GM12878 (cell line): ENCODE data around the gene OR13C4. TPM values are rescaled to one million over a fixed set of nuclear protein-coding genes. Genes with fewer than 3 reads are reported as not detected.

Source experiments
- ATAC-seq: fragments of 200-7000 bp; cut with Tn5 transposase; 3 replicates; pipeline ENCODE4 v1.9.1; 2020; ENCODE audit warnings: mild to moderate bottlenecking, moderate library complexity
- BruUV-seq: library from RNA; stranded (reverse); fragments of 400-500 nt; replicated peaks from 2 replicates; lab custom pipeline; 2021; lab: Mats Ljungman, UMichigan
- CTCF ChIA-PET: fragments of 300-600 bp; sonication (Branson Sonifier 250); formaldehyde crosslinking; extraction: SDS; loops from one replicate; lab custom pipeline; 2021; ENCODE audit warnings: inconsistent platforms; lab: Yijun Ruan, JAX
- POLR2A ChIA-PET: fragments of 350-600 bp; formaldehyde crosslinking; extraction: SDS; loops from one replicate; lab custom pipeline; 2021; ENCODE audit warnings: inconsistent platforms; lab: Charles Lee
- RAD21 ChIA-PET: fragments of 300-600 bp; sonication (Branson Sonifier 250); formaldehyde crosslinking; loops from one replicate; lab custom pipeline; 2023; ENCODE audit warnings: antibody characterized with exemption; ENCODE audit not compliant: unreplicated experiment; lab: Charles Lee
- SMC1A ChIA-PET: fragments of 300-600 bp; sonication (Branson Sonifier 250); formaldehyde crosslinking; loops from one replicate; lab custom pipeline; 2023; ENCODE audit not compliant: unreplicated experiment, uncharacterized antibody; lab: Charles Lee
- DNase-seq: peaks from one replicate; pipeline ENCODE4 v3.0.0-alpha.2; 2011; ENCODE audit warnings: low read depth, low spot score
- FAIRE-seq: peaks from 3 replicates; lab custom pipeline; 2011; peaks lifted over from hg19 to GRCh38; lab: Jason Lieb, UNC
- H2AFZ ChIP-seq: 2 replicates; pipeline ENCODE4 v1.6.0; 2011; ENCODE audit warnings: low read depth, low read length, control low read depth; ENCODE audit not compliant: control insufficient read depth
- H3K27ac ChIP-seq: 2 replicates; pipeline ENCODE4 v1.5.1; 2011; ENCODE audit warnings: control low read depth; ENCODE audit not compliant: control insufficient read depth, insufficient read depth
- H3K27me3 ChIP-seq, 2 experiments: replicated peaks in 1 of 2; 2 replicates each; pipeline versions ENCODE4 v1.6.0 to v1.6.1; 2011; ENCODE audit warnings: low read length in 1 of 2; ENCODE audit not compliant: control insufficient read depth in 2 of 2, insufficient read depth in 2 of 2
- H3K36me3 ChIP-seq, 2 experiments: 2 replicates each; pipeline ENCODE4 v1.5.1; 2011; ENCODE audit warnings: low read length in 1 of 2; ENCODE audit not compliant: control insufficient read depth in 2 of 2, insufficient read depth in 2 of 2
- H3K4me1 ChIP-seq: 2 replicates; pipeline ENCODE4 v1.6.1; 2011; ENCODE audit warnings: mild to moderate bottlenecking, low read length, moderate library complexity, mixed read lengths; ENCODE audit not compliant: control insufficient read depth, insufficient read depth
- H3K4me2 ChIP-seq: 2 replicates; pipeline ENCODE4 v1.6.0; 2011; ENCODE audit warnings: control low read depth; ENCODE audit not compliant: control insufficient read depth, insufficient read depth
- H3K4me3 ChIP-seq: fragments of 200-600 bp; sonication (generic); 2 replicates; pipeline ENCODE4 v1.5.1; 2016
- H3K79me2 ChIP-seq: 2 replicates; pipeline ENCODE4 v1.6.0; 2011; ENCODE audit warnings: low read length; ENCODE audit not compliant: control insufficient read depth, insufficient read depth
- H3K9ac ChIP-seq: 2 replicates; pipeline ENCODE4 v1.8.0; 2011; ENCODE audit warnings: low read length, control low read depth, mixed read lengths; ENCODE audit not compliant: control insufficient read depth, insufficient read depth
- H3K9me3 ChIP-seq: replicated peaks from 3 replicates; pipeline ENCODE4 v1.5.1; 2011; ENCODE audit warnings: mild to moderate bottlenecking, low read length; ENCODE audit not compliant: control insufficient read depth, insufficient read depth
- H4K20me1 ChIP-seq: 2 replicates; pipeline ENCODE4 v1.6.0; 2011; ENCODE audit not compliant: control insufficient read depth, insufficient read depth
- BCL11A ChIP-seq: IDR thresholded peaks from 2 replicates; pipeline ENCODE4 v1.6.1; 2011; ENCODE audit warnings: low read depth, low read length
- BCL3 ChIP-seq: IDR thresholded peaks from 2 replicates; pipeline ENCODE4 v1.6.1; 2011; ENCODE audit warnings: borderline replicate concordance, low read depth, mild to moderate bottlenecking, moderate library complexity, low read length; ENCODE audit not compliant: insufficient read depth, poor library complexity, severe bottlenecking
- CHD2 ChIP-seq: IDR thresholded peaks from 2 replicates; pipeline ENCODE4 v1.6.1; 2011; ENCODE audit warnings: low read depth, low read length, improper control_type of control experiment, borderline replicate concordance
- IRF5 ChIP-seq: fragments of 450-650 bp; IDR thresholded peaks from 2 replicates; pipeline ENCODE4 v1.6.1; 2017; ENCODE audit warnings: borderline replicate concordance
- NFIC ChIP-seq: IDR thresholded peaks from 2 replicates; pipeline ENCODE4 v1.6.1; 2012; ENCODE audit warnings: low read depth, mild to moderate bottlenecking, inconsistent platforms, low read length, moderate library complexity
- POLR2A ChIP-seq: IDR thresholded peaks from 2 replicates; pipeline ENCODE4 v1.6.1; 2011; ENCODE audit warnings: low read depth, mild to moderate bottlenecking, low read length
- RAD51 ChIP-seq: fragments of 450-650 bp; IDR thresholded peaks from 2 replicates; pipeline ENCODE4 v1.6.1; 2016; ENCODE audit warnings: moderate library complexity, mild to moderate bottlenecking, inconsistent platforms
- RELB ChIP-seq: fragments of 450-650 bp; IDR thresholded peaks from 2 replicates; pipeline ENCODE4 v1.6.1; 2017; ENCODE audit warnings: low read depth, mild to moderate bottlenecking, moderate library complexity
- SIX5 ChIP-seq: IDR thresholded peaks from 2 replicates; pipeline ENCODE4 v1.6.1; 2011; ENCODE audit warnings: mild to moderate bottlenecking, low read depth, low read length, moderate library complexity; ENCODE audit not compliant: severe bottlenecking
- SMC3 ChIP-seq: IDR thresholded peaks from 2 replicates; pipeline ENCODE4 v1.6.1; 2011; ENCODE audit warnings: low read length, improper control_type of control experiment, borderline replicate concordance
- YY1 ChIP-seq: IDR thresholded peaks from 2 replicates; pipeline ENCODE4 v1.6.1; 2011; ENCODE audit warnings: low read depth, mild to moderate bottlenecking, low read length
- ZNF592 ChIP-seq: fragments of 450-650 bp; IDR thresholded peaks from 2 replicates; pipeline ENCODE4 v1.6.1; 2017; ENCODE audit warnings: mild to moderate bottlenecking, moderate library complexity
- WGBS: methylation state at CpG from one replicate; pipeline ENCODE4 v1.1.6; 2016; ENCODE audit warnings: low lambda C conversion rate; ENCODE audit not compliant: insufficient replicate concordance, insufficient coverage; ENCODE audit errors: missing lambda C conversion rate; 5-methylcytosine and 5-hydroxymethylcytosine counted together
- in situ Hi-C: fragments of 300-500 bp; cut with MboI; formaldehyde crosslinking; loops from 9 replicates; pipeline ENCODE4 v1.14.3; 2018; ENCODE audit warnings: mixed read lengths
- intact Hi-C: fragments of 100-400 bp; cut with micrococcal nuclease; formaldehyde crosslinking; loops from one replicate; pipeline ENCODE4 v1.14.2; 2022; ENCODE audit not compliant: unreplicated experiment
- polyA plus RNA-seq, 11 experiments: library from polyadenylated mRNA; depleted of rRNA in 4 of 11; unstranded in 6 of 11; stranded (reverse) in 5 of 11; fragments of >200 nt; fragmentation: Nextera tagmentation in 4 of 11; fragmentation: Illumina TruSeq in 1 of 11; extraction: Ambion mirVana in 4 of 11; extraction: Trizol in 1 of 11; gene quantifications; 1 replicate in 1 of 11; 2 replicates in 10 of 11; pipeline versions ENCODE4 v1.2.1 to v1.2.3, GENCODE V29; 2011 to 2016; ENCODE audit warnings: inconsistent platforms in 2 of 11, missing spikeins in 2 of 11, low read depth in 1 of 11
- total RNA-seq, 4 experiments: library from RNA; depleted of rRNA in 3 of 4; stranded (reverse); fragments of >200 nt in 3 of 4; fragmentation: Illumina TruSeq in 1 of 4; extraction: Trizol in 1 of 4; gene quantifications; 2 replicates each; pipeline versions ENCODE4 v1.2.1 to v1.2.3, GENCODE V29; 2013 to 2021

OR13C4 gene
- total and polyA plus RNA-seq, 10 of the 15 experiments (the other 5 are each of a cell fraction or from before 2014, with no cell fraction given): 0.17 to 0.26 TPM; not detected in 8

- no peak for TF ChIP-seq CHD2
- no peak for TF ChIP-seq SMC3
- TF ChIP-seq IRF5: no peak
- TF ChIP-seq NFIC: no peak
- TF ChIP-seq, all 136 proteins: peak for 0
Measured at GRCh38 chr9:104485014-104485413, 42.0 kb downstream of the OR13C4 start (continued).

GRCh38 chr9:104482921-104483570 lies 44.0 kb downstream of the OR13C4 start:
- FAIRE-seq: no peak
- H3K4me2 ChIP-seq: no peak overlapping the region
- BruUV-seq: no TSS peak

More at GRCh38 chr9:104482921-104483570, 44.0 kb downstream of the OR13C4 start:
- no peaks in the 10 kb centered on the region for H3K27me3 ChIP-seq
- POLR2A ChIA-PET: no interaction called here
- no peaks in the 10 kb centered on the region for H3K79me2 ChIP-seq
- intact Hi-C loops (no loop called here), in situ Hi-C loops (no loop called here)
- no peaks in the 10 kb centered on the region for H3K4me1 ChIP-seq
- no peaks in the 10 kb centered on the region for H3K36me3 ChIP-seq
- SMC1A ChIA-PET: no interaction called here
- CTCF ChIA-PET: no interaction called here
- no peak overlapping the region for H2AFZ ChIP-seq
- no peaks in the 10 kb centered on the region for H4K20me1 ChIP-seq
- no peak overlapping the region for H3K27ac ChIP-seq
- ATAC-seq (no peak), DNase-seq (no peak)
- no peak overlapping the region for H3K9ac ChIP-seq
- 19% methylated on average over 5 of the region's 5 CpGs for WGBS
- no peaks in the 10 kb centered on the region for H3K9me3 ChIP-seq
- TF ChIP-seq BCL3 (no peak), ZNF592 (no peak), SIX5 (no peak), RAD51 (no peak), RELB (no peak), BCL11A (no peak), IRF5 (no peak), YY1 (no peak), POLR2A (no peak)
- H3K4me3 ChIP-seq: no peak overlapping the region
- RAD21 ChIA-PET: no interaction called here
